ENCODE results near the gene PPP5C.
"Not testable (repeated sequence)": the region's sequence is repeated elsewhere in the genome, so short reads cannot be mapped to it uniquely, and the experiment has no call there.

The PPP5C gene

GRCh38 chr19:46386996-46387712 lies 40.3 kb downstream of the PPP5C start:
- no peak for DNase-seq

- DNase-seq = no peak
Observed at GRCh38 chr19:46387713-46388130, 40.8 kb downstream of the PPP5C start.

- DNase-seq = no peak
Observed at GRCh38 chr19:46388311-46389095, 41.6 kb downstream of the PPP5C start.

- no peak for DNase-seq
Observed at GRCh38 chr19:46390121-46390858, 43.4 kb downstream of the PPP5C start.

- no peak for DNase-seq
Observed at GRCh38 chr19:46390866-46391265, 44.0 kb downstream of the PPP5C start.

- DNase-seq = no peak
Observed at GRCh38 chr19:46391296-46392251, 44.7 kb downstream of the PPP5C start.

GRCh38 chr19:46392252-46392801 lies 45.4 kb downstream of the PPP5C start:
- no peak for DNase-seq

- DNase-seq = no peak
Observed at GRCh38 chr19:46392837-46393236, 46.0 kb downstream of the PPP5C start.

- DNase-seq = no peak
Observed at GRCh38 chr19:46393456-46394401, 46.8 kb downstream of the PPP5C start.

- DNase-seq = no peak
Observed at GRCh38 chr19:46394402-46394797, 47.5 kb downstream of the PPP5C start.

- DNase-seq = not testable (repeated sequence)
Observed at GRCh38 chr19:46397801-46398479, 51.1 kb downstream of the PPP5C start.

- DNase-seq = no peak
Observed at GRCh38 chr19:46402725-46403124, 55.8 kb downstream of the PPP5C start.

- DNase-seq = peak; percentile 7
Observed at GRCh38 chr19:46404055-46404752, 57.3 kb downstream of the PPP5C start.

- DNase-seq = no peak
Observed at GRCh38 chr19:46404753-46405468, 58.0 kb downstream of the PPP5C start.

- DNase-seq = peak; percentile 69
Observed at GRCh38 chr19:46406976-46407375, 60.1 kb downstream of the PPP5C start.

GRCh38 chr19:46407856-46408663 lies 61.2 kb downstream of the PPP5C start:
- no peak for DNase-seq

- DNase-seq = peak; percentile 11
Observed at GRCh38 chr19:46408664-46409039, 61.8 kb downstream of the PPP5C start.

GRCh38 chr19:46409191-46409590 lies 62.3 kb downstream of the PPP5C start:
- no peak for DNase-seq

All from DMS153 (cell line).